Stimulated activated CD4-positive, alpha-beta T cell treated with anti-CD3 and anti-CD28 coated beads, Interleukin-1b, Interleukin-23, amount 100 ng/mL, for 48 hours (primary cell): ENCODE results near the gene EDN3.
"Not testable (repeated sequence)": the region's sequence is repeated elsewhere in the genome, so short reads cannot be mapped to it uniquely, and the experiment has no call there.

Source experiments
- DNase-seq: peaks from one replicate; pipeline ENCODE4 v3.0.0-alpha.2; 2020

The EDN3 gene

DNA sequence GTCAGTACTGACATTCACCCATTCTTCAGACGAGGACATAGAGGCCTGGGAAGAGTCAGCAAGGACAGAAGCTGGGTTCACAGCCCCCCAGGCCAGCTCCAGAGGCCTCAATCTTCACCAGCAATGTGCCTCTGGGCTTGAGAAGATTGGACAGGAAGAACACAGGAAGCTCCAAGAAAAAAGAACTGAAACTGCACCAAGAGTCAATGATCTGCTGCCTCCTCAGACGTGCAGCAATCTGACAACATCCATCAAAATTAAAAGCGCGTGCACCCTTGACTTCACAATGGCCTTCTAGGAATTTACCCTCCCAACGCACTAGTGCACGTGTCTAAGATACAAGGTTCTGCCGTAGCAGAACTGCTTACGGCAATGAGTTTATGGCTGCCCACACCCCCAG is 38.0 kb downstream of the EDN3 start:
- not testable (repeated sequence) for DNase-seq

DNA sequence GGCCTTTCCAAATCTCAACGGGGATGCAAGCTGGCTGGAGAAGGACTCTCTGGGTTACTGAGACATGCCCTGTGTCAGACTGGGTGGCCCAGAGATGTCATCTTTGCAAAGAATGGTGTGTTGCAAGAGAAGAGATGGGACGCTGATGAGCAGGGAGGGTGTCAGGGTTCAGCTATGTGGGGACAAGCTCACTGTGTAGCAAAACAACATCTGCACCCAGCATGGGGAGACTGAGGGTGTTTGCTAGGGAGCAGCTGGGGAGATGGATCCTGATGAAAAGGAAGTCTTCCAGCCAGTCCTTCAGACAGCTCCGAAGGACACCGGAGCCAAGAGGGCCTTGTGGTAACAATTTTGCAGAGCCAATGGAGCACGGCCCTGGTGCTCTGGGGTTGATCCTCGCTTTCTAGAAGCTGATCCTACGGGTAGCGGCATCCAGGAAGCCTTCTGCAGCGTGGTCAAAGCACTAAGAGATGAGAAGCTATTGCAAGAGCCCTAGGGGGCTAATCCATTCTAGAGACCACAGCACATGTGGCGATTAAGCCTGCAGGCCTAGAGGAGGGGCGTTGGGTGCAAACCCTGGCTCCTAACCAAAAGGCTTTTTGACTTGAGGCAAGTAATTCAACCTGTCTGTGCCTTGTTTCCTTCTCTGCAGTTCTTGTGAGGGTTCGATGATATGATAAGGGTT is 39.9 kb downstream of the EDN3 start:
- no peak for DNase-seq

DNA sequence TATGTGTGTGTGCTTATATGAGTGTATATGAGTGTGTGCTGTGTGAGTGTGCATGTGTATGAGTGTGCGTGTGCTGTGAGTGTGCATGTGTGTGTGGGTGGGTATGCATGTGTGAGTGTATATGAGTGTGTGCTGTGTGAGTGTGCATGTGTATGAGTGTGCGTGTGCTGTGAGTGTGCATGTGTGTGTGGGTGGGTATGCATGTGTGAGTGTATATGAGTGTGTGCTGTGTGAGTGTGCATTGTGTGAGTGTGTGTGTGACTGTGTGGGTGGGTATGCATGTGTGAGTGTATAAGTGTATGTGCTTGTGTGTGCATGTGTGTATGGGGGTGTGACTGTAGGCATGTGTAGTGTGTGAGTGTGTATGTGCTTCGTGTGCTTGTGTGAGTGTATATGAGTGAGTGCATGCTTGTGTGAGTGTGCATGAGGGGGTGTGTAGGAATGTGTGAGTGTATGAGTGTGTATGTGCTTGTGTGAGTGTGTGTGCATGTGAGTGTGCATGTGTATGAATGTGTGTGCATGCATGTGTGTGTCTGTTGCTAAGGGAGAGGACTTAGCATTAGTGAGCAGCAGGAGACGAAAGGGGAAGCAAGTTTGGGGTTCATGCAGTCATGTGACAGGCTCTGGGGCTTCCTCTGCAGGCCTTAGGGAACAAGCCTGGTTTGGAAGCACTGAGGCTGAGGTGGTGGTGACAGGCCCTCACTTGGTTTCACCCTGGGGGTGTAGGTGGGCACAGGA is 41.0 kb downstream of the EDN3 start:
- DNase-seq = not testable (repeated sequence)

DNA sequence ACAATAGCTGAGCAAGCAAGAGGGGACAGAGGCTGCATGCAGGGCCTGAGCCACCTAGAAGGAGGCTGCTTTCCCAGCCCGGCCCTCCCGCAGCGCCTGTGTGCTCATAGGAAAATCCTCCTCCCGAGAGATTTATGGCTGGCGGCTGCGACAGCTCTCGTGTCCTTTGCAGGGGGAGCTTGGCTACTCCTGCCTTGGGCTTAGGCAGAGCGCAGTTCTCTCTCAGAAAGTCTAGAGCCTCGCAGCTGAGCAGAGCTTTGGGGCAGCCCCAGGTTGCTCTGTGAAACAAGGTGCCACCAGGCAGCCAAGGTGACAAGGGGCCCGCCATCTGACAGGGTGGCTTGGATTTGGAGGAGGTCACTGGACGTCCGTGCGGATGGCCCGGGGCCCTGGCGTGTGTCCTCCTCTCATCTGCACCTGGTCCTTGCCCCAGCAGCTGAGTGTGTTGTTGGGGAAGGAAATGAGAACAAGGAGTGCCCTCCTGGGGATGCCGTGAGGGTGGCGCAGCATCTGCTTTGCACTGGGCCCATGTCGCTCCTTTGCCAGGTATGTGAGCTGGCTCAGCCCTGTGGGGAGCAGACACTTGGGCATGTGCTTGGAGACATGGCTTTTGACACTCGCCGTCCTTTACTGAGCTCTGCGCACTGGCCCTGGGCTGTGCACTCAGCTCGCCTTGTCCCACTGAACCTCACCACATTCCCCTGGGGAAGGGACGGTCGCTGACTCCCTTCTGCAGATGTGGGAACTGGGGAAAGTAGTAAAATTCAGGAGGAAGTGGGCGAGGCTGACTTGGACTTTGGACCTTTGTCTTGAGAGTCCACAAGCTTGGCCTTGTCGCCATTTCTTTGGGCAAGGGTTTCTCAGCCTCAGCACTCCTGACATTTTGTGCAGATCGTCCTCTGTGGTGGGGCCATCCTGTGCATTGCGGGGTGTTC is 41.9 kb downstream of the EDN3 start:
- no peak for DNase-seq

DNA sequence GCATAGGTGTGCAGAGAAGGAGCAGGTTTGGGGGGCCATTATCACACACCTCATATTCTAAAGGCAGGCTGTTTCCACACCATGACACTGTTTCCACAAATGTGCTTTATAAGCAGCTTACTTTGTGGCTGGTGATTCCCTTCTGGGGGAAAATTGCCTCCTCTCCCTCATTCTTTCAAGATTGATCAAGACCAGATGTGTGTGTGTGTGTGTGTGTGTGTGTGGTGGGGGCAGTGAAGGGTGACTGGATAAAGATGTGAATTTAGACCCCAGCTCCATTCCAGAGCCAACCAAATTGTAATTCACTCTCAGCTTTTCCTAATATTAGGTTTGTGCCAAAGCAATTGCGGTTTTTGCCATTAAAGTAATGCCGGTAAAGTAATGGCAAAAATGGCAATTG is 45.6 kb downstream of the EDN3 start:
- DNase-seq = no peak

DNA sequence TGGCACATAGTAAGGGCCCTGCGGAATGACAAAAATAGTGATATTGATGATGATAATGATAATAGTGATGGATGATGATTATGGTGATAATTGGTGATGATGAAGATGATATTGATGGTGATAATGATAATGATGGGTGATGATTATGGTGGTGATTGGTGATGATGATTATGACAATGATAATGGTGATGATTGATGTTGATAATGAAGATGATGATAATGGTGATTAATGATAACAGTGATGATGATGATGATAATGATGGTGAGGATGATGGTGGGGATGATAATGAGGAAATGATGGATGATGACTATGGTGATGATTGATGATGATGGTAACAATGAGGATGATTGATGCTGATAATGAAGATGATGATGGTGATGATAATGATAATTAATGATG is 48.9 kb downstream of the EDN3 start:
- no peak for DNase-seq

DNA sequence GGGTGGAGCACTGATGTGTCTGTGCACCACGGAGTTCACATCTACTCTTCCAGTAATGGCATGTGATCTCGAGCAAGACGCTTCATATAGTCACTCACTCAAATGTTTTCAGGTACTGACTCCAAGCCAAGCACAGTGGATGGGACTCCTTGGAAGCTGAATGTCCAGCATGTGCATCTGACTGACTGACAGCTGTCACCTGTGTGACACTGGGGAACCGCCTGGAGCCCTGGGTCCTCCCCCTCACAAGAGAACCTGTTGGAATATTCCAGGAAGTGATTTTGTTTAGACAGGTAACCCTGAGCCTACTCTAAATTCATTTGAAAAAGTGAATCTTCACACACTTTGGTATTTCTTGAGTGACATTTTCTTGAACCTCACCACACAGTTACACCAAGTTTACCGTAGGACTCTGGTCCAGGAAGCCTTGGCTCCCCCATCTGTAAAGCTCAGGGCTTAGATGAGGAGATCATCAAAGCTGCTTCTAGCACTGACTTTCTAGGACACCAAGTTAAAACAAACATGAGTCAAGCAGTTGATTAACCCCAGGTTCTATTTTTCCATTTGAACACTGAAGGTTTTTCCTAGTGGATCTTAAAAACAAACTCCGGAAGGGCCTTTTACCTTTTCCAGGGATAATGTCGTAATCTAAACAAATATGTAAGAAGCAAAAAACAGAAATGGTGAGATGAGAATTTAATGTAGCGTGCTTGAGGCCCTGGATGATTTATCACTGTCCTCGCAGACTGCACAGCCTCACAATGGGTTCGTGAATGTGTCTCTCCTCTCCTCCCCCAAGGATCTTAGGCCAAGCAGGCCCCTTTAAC is 50.1 kb downstream of the EDN3 start:
- DNase-seq = no peak

DNA sequence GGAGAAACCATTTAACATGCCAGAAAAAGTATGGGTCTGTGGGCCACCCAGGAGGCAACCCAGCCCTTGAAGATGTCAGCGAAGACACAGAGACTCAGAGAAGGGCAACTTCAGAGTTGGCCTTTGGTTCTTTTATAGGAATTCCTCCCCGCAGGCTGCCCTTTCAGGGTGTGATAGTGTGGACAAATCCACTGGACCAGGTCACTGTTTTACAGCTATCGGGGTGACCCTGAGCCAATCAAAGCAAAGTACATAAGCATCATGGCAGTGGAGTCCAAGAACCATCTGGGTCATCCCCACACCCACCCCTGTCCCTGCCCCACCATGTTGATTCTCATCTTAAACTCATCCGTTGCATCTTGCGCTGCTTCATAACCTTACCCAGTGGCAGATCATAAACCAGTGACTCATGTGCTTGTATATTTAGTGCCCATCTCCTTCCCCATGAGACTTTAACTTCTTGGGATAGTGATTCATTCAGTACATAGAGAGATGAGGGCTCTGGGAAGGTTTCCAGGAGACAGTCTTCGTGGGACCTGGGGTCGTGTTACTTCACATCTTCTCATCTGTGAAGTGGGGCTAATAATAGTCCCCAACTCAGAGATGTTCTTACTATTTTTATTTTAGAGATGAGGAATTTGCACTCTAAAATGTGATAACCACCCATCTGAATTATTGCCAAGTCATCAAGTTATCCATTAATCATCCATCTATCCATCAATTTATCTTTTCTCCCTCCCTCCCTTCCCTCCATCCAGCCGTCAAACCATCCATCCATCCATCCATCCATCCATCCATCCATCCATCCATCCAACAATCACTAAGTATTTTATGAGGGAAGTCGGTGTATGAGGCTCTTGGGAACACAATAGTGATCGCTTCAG is 51.0 kb downstream of the EDN3 start:
- DNase-seq = no peak

DNA sequence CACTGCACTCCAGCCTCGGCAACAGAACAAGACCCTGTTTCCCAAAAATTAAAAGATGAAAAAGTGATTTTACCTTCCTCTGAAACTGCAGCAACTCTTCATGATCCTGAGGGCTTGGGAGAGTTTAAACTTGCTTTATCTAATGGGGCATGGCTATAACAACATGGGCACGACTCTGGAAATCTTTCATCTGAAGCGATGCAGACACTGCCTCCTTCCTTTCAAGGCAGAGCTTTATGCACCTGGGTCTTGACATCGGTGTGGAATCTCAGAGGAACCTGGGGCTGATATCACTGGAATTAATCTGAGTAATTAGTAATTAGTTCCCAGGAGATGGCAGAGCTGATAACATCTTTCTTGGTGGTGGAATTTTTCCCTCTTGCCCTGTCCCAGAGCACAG is 52.1 kb downstream of the EDN3 start:
- no peak for DNase-seq

DNA sequence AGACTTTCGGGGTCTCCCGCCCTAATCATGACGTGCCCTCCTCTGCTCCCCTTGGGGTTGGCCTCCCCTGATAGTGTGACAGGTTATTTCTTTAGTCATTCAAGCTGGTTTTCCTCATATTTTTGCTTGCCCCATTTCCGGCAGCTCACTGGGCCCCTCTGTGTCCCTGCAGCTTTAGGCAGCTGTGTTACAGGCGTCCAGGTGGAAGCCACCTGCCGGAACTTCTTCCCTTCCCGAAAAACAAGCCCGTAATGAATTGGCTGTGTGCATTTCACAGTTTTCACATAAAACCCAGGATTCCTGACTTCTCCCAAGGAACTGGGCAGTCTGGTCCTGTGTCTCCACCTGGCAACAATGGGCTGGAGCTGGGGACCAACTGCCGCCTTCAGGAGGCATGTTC is 52.6 kb downstream of the EDN3 start:
- no peak for DNase-seq

DNA sequence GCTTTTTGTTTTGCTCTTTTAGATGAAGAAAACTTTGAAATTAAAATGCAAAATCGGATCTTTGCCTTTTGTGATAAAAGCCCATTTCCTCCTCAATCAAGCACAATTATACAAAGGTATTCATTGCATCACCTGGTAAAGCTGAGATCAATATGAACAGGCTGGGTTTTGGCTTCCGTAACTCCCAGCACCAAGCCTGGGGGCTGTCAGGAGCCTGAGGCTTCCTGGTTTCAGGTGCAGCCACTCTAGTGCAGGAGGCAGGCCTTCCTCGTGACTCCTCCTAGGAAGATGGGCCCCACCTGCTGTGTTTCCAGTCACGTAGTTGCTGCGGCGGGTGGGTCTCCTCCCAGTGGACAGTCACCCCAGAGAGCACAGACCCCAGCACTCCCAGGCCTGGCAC is 54.0 kb downstream of the EDN3 start:
- no peak for DNase-seq

DNA sequence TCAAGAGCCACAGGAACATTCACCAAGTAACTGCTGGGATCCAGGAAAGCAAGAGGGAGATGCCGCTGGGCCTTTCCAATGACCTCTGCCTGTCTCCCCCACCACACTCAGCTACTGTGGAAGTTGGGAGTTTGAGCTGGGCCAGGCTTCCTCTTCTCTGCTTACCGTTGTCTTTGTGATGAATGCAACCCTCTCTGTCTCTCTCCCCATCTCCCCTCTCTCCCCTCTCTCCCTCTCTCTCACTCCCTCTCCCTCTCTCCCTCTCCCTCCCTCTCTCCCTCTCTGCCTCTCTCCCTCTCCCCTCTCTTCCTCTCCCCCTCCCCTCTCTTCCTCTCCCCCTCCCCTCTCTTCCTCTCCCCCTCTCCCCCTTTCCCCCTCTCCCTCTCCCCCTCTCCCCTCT is 54.8 kb downstream of the EDN3 start:
- no peak for DNase-seq

DNA sequence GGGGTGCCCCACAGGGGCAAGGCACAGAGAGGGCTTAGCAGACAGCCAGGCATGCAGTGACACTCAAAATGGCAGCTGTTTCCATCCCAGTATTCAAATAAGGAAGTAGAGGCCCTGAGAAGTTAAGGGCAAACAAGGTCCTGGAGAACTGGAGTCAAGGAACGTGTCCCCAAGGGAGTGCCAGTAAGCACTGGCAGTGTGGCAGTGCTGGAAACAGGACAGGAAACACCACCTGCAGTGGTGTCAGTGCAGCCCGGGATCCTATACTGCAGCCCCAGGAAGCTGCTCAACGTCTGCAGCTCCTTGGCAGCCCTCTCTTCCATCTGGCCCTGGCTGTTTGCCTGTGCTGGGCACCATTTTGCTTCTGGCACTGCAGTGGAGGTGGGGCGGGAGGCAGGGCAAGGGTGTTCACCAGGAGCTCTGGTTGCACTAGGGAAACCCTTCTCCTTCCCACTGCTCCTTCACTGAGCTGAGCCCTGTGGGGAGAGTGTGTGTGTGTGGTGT is 56.3 kb downstream of the EDN3 start:
- no peak for DNase-seq

DNA sequence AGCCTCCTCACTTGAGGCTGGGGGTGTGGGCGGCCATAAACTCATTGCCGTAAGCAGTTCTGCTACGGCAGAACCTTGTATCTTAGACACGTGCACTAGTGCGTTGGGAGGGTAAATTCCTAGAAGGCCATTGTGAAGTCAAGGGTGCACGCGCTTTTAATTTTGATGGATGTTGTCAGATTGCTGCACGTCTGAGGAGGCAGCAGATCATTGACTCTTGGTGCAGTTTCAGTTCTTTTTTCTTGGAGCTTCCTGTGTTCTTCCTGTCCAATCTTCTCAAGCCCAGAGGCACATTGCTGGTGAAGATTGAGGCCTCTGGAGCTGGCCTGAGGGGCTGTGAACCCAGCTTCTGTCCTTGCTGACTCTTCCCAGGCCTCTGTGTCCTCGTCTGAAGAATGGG is 58.4 kb downstream of the EDN3 start:
- not testable (repeated sequence) for DNase-seq

DNA sequence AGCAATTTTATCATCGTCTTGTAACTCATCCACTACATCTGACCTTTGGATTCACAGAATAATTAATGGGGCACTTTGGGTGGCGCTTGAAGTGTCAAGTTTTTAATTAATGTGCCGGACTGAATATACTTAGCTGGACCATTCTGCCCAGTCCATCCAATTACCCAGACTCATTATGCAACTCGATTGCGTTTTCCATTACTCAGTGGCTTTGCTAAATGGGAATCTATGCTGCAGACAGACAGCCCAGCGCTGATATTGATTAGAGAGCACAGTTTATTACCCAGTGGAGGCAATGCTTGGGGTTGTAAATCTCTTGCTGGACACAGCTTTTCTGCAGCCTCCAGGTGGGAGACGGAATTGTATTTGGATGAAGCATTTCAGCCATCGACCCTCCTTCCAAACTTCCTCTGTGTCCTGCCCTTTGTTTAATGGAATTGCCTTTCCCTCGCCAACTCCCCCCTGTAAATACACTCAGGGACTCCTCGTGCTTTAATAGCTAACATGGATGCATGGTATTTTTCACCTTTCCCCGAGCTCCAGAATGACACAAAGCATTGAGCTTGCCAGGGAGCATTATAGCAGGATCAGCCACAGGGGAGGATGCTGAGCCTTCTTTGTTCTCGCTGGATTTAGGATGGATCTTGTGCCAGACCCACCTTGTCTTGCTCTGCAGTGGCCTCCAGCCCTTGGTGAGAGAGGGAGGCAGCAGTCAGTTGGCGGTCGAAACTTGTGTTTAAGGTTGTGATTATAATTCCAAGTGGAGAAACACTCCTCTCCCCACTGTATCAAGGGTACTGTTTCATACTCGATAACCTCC is 59.7 kb downstream of the EDN3 start:
- DNase-seq = no peak

DNA sequence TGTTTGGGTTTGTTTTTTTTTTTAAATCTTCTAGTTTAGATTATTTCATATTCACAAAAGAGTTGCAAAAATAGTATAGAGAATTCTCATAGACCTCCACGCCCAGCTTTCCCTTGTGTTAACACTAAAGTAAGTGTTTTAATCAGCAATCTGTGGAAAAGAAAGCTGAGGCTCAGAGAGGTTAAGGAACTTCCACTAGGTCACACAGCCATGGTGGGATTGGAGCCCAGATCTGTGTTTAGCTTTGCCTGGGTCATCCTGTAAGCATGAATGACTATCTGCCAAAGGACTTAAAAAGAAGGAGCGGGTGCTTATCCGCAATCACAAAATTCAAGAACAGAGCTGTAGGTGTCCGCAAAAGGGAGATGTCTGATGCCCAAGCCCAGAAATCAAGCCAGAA is 60.5 kb downstream of the EDN3 start:
- no peak for DNase-seq

DNA sequence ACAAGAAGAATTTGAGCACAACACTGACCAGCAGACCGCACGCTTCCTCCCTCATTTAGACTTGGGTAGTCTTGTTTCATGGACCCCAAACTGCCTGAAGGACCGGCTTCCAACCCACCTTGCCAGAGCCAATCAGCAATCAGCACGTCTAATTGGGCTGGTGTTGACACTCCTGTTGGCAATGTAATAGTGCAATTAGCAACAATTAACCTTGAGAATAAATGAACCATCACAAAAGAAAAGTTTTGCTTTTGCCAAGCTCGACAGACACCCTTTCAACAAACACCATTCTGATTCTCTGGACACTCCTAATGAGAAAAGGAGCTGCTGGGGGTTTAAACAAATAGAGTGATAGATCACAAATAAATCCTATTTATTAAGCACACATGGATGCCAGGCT is 61.0 kb downstream of the EDN3 start:
- DNase-seq = no peak

DNA sequence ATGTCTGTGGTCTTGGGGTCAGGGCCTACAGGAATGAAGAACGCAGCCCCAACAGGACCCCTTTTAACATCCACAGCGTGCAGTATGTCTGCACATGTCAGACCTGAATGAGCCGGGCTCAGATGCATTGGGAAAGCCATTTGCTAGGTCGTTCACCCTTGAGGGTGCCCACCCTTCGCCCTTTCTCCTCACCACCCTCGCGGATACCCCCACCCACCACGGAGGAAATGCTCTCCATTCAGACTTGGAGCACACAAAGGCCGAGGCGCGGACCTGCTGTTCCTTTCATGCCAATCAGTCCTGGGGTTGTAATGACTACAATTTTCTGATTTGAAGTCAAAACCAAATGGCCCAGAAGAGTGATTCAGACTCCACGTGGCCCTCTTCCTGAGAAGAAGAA is 62.7 kb downstream of the EDN3 start:
- DNase-seq = no peak

DNA sequence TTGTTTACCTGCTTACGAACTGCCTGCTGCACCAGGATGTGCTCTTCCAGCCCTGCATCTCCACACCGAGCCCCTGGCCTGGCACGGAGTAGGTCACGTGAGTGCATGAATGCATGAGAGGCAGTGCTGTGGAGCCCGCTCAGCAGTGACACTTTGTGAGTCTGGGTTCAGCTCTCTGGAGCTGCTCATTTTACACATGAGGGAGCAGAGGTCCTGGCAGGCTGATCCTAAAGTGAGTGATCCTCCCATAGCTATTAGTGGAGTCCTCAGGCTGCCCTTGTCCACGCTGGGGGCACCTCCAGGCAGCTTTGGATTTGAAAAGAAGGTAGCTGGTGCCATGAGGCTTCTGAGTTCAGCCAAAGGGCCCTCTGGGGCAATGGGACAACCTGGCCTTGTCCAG is 64.2 kb downstream of the EDN3 start:
- no peak for DNase-seq

DNA sequence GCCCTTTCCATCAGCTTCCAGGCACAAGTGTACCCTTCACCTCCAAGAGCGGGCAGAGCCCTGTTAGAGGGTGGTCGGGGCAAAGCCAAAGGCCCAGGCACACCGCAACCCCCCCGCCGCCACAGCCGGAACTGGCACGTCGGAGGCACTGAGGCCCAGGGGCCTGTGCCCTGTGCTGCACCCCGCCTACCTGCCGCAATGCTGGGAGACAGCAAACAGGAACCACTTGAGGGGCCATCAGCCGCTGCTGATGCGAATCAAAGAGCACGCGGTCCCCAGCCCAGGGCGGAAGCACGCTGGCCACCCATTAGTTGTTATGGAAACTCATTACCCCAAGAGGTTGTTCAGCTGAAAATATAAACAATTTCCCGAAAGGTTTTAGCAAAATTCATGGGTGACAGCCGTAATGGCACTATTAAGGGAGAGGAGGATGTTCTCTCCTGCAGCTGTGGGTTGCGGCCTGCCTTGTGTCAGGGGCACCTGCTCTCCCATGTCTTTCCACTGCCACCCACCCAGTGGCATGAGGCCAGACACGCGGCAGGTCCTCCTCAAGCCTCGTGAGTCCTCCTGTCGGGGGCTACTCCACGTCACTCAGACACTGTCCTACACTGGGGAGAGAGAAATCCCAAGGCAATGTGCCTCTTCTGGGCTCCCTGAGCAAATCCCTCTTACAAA is 65.3 kb downstream of the EDN3 start:
- DNase-seq = no peak
